Stimulated activated CD8-positive, alpha-beta memory T cell treated with anti-CD3 and anti-CD28 coated beads, Interleukin-2, amount 100 ng/mL, for 48 hours (primary cell): ENCODE results near the gene PTPRE.

Experiments used
- DNase-seq, 2 donors: peaks; one replicate each; pipeline ENCODE4 v3.0.0-alpha.2; 2020; ENCODE audit warnings: low read depth in 2 of 2

PTPRE gene

GRCh38 chr10:128025437-128025836 lies 118.5 kb downstream of the PTPRE start:
- no peak for DNase-seq

GRCh38 chr10:128025951-128026350 lies 119.0 kb downstream of the PTPRE start:
- DNase-seq: no peak

GRCh38 chr10:128026615-128027300 lies 119.9 kb downstream of the PTPRE start:
- peak in 1 of 2 donors; percentile 22 for DNase-seq

- DNase-seq: no peak
These were observed 120.4 kb downstream of the PTPRE start for GRCh38 chr10:128027306-128027705.

GRCh38 chr10:128027822-128028507 lies 121.1 kb downstream of the PTPRE start:
- no peak for DNase-seq

- DNase-seq: peak; percentile 8 to 36
These were observed 121.8 kb downstream of the PTPRE start for GRCh38 chr10:128028508-128029289.

GRCh38 chr10:128029290-128029651 lies 122.4 kb downstream of the PTPRE start:
- DNase-seq: no peak

- DNase-seq: no peak
These were observed 122.9 kb downstream of the PTPRE start for GRCh38 chr10:128029731-128030369.

- DNase-seq: no peak
These were observed 123.7 kb downstream of the PTPRE start for GRCh38 chr10:128030498-128031072.

GRCh38 chr10:128031216-128031615 lies 124.3 kb downstream of the PTPRE start:
- no peak for DNase-seq

GRCh38 chr10:128032466-128032865 lies 125.6 kb downstream of the PTPRE start:
- no peak for DNase-seq

- DNase-seq: peak in 1 of 2 donors; percentile 50
These were observed 128.7 kb downstream of the PTPRE start for GRCh38 chr10:128035557-128035973.

- DNase-seq: no peak
These were observed 129.2 kb downstream of the PTPRE start for GRCh38 chr10:128036011-128036615.

- DNase-seq: no peak
These were observed 130.0 kb downstream of the PTPRE start for GRCh38 chr10:128036746-128037543.

GRCh38 chr10:128040096-128040495 lies 133.2 kb downstream of the PTPRE start:
- no peak for DNase-seq

GRCh38 chr10:128040681-128041080 lies 133.8 kb downstream of the PTPRE start:
- DNase-seq: no peak

- no peak for DNase-seq
These were observed 135.3 kb downstream of the PTPRE start for GRCh38 chr10:128042131-128042610.

- DNase-seq: no peak
These were observed 136.5 kb downstream of the PTPRE start for GRCh38 chr10:128043259-128044045.

- no peak for DNase-seq
These were observed 137.3 kb downstream of the PTPRE start for GRCh38 chr10:128044186-128044585.
